T-cell (primary cell): ENCODE data around the gene TFAM. TPM values are rescaled to one million over a fixed set of nuclear protein-coding genes. Genes with fewer than 3 reads are reported as not detected.

ENCODE experiments used
- ATAC-seq, 4 experiments: fragments of 200-7000 bp in 3 of 4; fragments of 150-1000 bp in 1 of 4; cut with Tn5 transposase; replicated peaks in 1 of 4; 1 replicate in 3 of 4; 2 replicates in 1 of 4; pipeline ENCODE4 v1.10.0; 2021; ENCODE audit warnings: moderate library complexity in 3 of 4, mild to moderate bottlenecking in 2 of 4, moderate number of reproducible peaks in 1 of 4
- CTCF ChIA-PET, 2 donors: fragments of 300-600 bp; sonication (Branson Sonifier 250); formaldehyde crosslinking; loops; one replicate each; lab custom pipeline; 2022; ENCODE audit warnings: antibody characterized with exemption in 2 of 2; lab: Charles Lee
- POLR2A ChIA-PET, 2 donors: fragments of 300-600 bp; sonication (Branson Sonifier 250); formaldehyde crosslinking; loops; one replicate each; lab custom pipeline; 2022; ENCODE audit warnings: antibody characterized with exemption in 2 of 2; lab: Charles Lee
- DNase-seq, 35 experiments: peaks; one replicate each; pipeline versions ENCODE4 v3.0.0 to v3.0.0-alpha.2; 2013 to 2023
- H3K27ac ChIP-seq: one replicate; pipeline ENCODE4 v1.5.1; 2013; ENCODE audit warnings: low read length
- H3K27me3 ChIP-seq, 2 experiments: replicated peaks in 1 of 2; 1 replicate in 1 of 2; 2 replicates in 1 of 2; pipeline versions ENCODE4 v1.6.1 to v1.7.0; 2013; ENCODE audit warnings: low read length in 1 of 2, mixed read lengths in 1 of 2; ENCODE audit not compliant: control insufficient read depth in 2 of 2, insufficient read depth in 2 of 2; ENCODE audit errors: extremely low read depth in 1 of 2
- H3K36me3 ChIP-seq, 2 donors: 1 replicate in 1 of 2; 2 replicates in 1 of 2; pipeline versions ENCODE4 v1.6.1 to v1.7.0; 2013; ENCODE audit warnings: low read length in 1 of 2; ENCODE audit not compliant: control insufficient read depth in 2 of 2, insufficient read depth in 1 of 2; ENCODE audit errors: extremely low read depth in 1 of 2
- H3K4me1 ChIP-seq, 2 experiments: 1 replicate in 1 of 2; 2 replicates in 1 of 2; pipeline versions ENCODE4 v1.6.1 to v1.7.0; 2013; ENCODE audit warnings: low read length in 2 of 2, mixed read lengths in 1 of 2; ENCODE audit not compliant: insufficient read depth in 2 of 2, control insufficient read depth in 1 of 2; ENCODE audit errors: extremely low read depth in 1 of 2
- H3K4me3 ChIP-seq, 2 donors: 1 replicate in 1 of 2; 2 replicates in 1 of 2; pipeline versions ENCODE4 v1.5.1 to v1.7.0; 2013; ENCODE audit warnings: mild to moderate bottlenecking in 2 of 2, low read length in 1 of 2, moderate library complexity in 1 of 2; ENCODE audit not compliant: control insufficient read depth in 1 of 2; ENCODE audit errors: extremely low read depth in 1 of 2
- H3K9me3 ChIP-seq: 2 replicates; pipeline ENCODE4 v1.7.0; 2013
- H3K27ac Mint-ChIP-seq, 2 donors: one replicate each; pipeline ENCODE4 v1.8.0; 2020 to 2021; ENCODE audit warnings: mild to moderate bottlenecking in 2 of 2, mixed read lengths in 2 of 2
- H3K27me3 Mint-ChIP-seq, 2 donors: one replicate each; pipeline ENCODE4 v1.8.0; 2021 to 2022; ENCODE audit warnings: mixed read lengths in 2 of 2
- H3K36me3 Mint-ChIP-seq: one replicate; pipeline ENCODE4 v1.8.0; 2021; ENCODE audit warnings: mixed read lengths
- H3K4me1 Mint-ChIP-seq, 3 donors: one replicate each; pipeline ENCODE4 v1.8.0; 2020 to 2022; ENCODE audit warnings: mixed read lengths in 3 of 3, mild to moderate bottlenecking in 1 of 3
- H3K4me3 Mint-ChIP-seq, 3 donors: one replicate each; pipeline ENCODE4 v1.8.0; 2020 to 2022; ENCODE audit warnings: mild to moderate bottlenecking in 3 of 3, mixed read lengths in 3 of 3, moderate library complexity in 3 of 3
- H3K9me3 Mint-ChIP-seq, 3 donors: one replicate each; pipeline ENCODE4 v1.8.0; 2020 to 2022; ENCODE audit warnings: mixed read lengths in 3 of 3
- WGBS: methylation state at CpG from one replicate; pipeline ENCODE4 v1.1.5; 2013; ENCODE audit warnings: missing lambda C conversion rate; ENCODE audit not compliant: insufficient coverage; 5-methylcytosine and 5-hydroxymethylcytosine counted together
- total RNA-seq, 35 experiments: library from RNA in 6 of 35; stranded (reverse) in 6 of 35; fragments of 120-200 nt in 1 of 35; gene quantifications; one replicate each; pipeline versions ENCODE4 v1.2.1 to v1.2.4 and lab custom pipeline; 2013 to 2026

TFAM gene
- total RNA-seq, 5 donors from 2014 or later (not counting 1 experiment from before 2014, with no cell fraction given): 35.9 to 41.8 (median 39.2) TPM

GRCh38 chr10:58396057-58396456 lies 10.8 kb downstream of the TFAM start:
- peaks cover 0 to 54% of the 10 kb centered on the region in 2 donors for H3K36me3 ChIP-seq
- Mint-ChIP-seq H3K27me3 (no peaks in the 10 kb centered on the region), H3K27ac (no peak overlapping the region), H3K4me1 (peaks cover 9 to 11% (median 9%) of the 10 kb centered on the region in 3 donors), H3K4me3 (no peak overlapping the region), H3K36me3 (peaks cover 58% of the 10 kb centered on the region), H3K9me3 (no peaks in the 10 kb centered on the region)
- no peaks in the 10 kb centered on the region for H3K9me3 ChIP-seq
- no peaks in the 10 kb centered on the region for H3K27me3 ChIP-seq
- no peak for DNase-seq
- CTCF ChIA-PET: no interaction called here
- H3K4me3 ChIP-seq: no peak overlapping the region
- POLR2A ChIA-PET: no interaction called here
- ATAC-seq: no peak
- H3K4me1 ChIP-seq: no peaks in the 10 kb centered on the region
- no peak overlapping the region for H3K27ac ChIP-seq

GRCh38 chr10:58397830-58398229 lies 12.6 kb downstream of the TFAM start:
- Mint-ChIP-seq H3K4me1 (no peaks in the 10 kb centered on the region), H3K9me3 (no peaks in the 10 kb centered on the region), H3K36me3 (peaks cover 56% of the 10 kb centered on the region), H3K4me3 (no peak overlapping the region), H3K27ac (no peak overlapping the region), H3K27me3 (no peaks in the 10 kb centered on the region)
- DNase-seq (no peak), ATAC-seq (no peak)
- CTCF ChIA-PET: interaction anchor here in 1 of 2 donors (0.5 kb wide), 1 partner anchor 76 kb away, joined by 3 read pairs; no protein-coding TSS in a partner anchor
- no peaks in the 10 kb centered on the region for H3K27me3 ChIP-seq
- WGBS: 100% methylated on average over 2 of the region's 3 CpGs
- H3K4me3 ChIP-seq: no peak overlapping the region
- peaks cover 0 to 38% of the 10 kb centered on the region in 2 donors for H3K36me3 ChIP-seq
- no peak overlapping the region for H3K27ac ChIP-seq
- H3K9me3 ChIP-seq: no peaks in the 10 kb centered on the region
- POLR2A ChIA-PET: no interaction called here
- no peaks in the 10 kb centered on the region for H3K4me1 ChIP-seq

DNA sequence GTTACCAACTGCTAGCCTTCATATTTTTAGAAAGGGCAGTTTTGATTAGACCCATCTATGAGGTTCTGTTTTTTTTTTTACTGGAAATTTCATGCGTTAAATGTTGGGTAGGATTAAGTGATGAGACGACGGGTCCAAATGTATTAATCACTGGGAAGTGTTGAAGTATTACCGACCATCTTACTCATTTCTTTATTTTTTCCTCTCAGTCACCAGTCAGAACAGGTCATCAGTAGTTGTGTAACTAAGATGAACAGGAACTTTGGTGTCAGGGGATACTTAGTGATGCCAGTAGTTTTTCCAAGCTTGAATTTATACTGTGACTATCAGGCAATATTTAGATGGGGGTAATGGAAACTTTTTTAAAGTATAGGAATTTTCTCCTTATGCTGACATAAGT lies 14.2 kb downstream of the TFAM start:
- Histone ChIP-seq H3K36me3 (peaks cover 0 to 25% of the 10 kb centered on the region in 2 donors), H3K4me1 (no peaks in the 10 kb centered on the region), H3K9me3 (no peaks in the 10 kb centered on the region), H3K27ac (no peak overlapping the region), H3K4me3 (no peak overlapping the region), H3K27me3 (no peaks in the 10 kb centered on the region)
- H3K27me3 Mint-ChIP-seq: no peaks in the 10 kb centered on the region
- peaks cover 45% of the 10 kb centered on the region for H3K36me3 Mint-ChIP-seq
- no peak for ATAC-seq
- ChIA-PET POLR2A (no interaction called here), CTCF (no interaction called here)
- H3K9me3 Mint-ChIP-seq: no peaks in the 10 kb centered on the region
- H3K4me3 Mint-ChIP-seq: no peak overlapping the region
- H3K4me1 Mint-ChIP-seq: no peaks in the 10 kb centered on the region
- no CpG with 5 or more reads among the region's 4 CpGs for WGBS
- no peak overlapping the region for H3K27ac Mint-ChIP-seq
- no peak for DNase-seq

DNA sequence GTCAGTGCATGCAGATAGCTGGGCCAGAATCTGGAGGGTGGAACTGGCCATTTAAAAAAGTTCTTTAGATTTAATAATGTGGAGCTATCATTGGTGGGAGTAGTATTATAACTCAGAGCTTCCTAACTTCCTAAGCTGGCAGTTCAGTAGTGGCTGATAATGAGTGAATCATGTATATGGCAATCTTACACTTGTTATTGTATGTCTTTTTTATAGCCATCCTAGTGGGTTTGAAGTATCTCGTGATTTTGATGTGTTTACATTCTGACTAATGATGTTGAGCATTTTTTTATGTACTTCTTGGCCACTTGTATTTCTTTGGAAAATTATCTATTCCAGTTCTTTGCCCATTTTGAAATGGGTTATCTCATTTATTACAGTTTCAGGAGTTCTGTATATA lies 15.4 kb downstream of the TFAM start:
- CTCF ChIA-PET: interaction anchor here in 1 of 2 donors (0.5 kb wide), 1 partner anchor 97 kb away, joined by 3 read pairs; no protein-coding TSS in a partner anchor
- Mint-ChIP-seq H3K36me3 (peaks cover 39% of the 10 kb centered on the region), H3K4me3 (no peak overlapping the region), H3K9me3 (no peaks in the 10 kb centered on the region), H3K27ac (no peak overlapping the region), H3K4me1 (no peaks in the 10 kb centered on the region), H3K27me3 (no peaks in the 10 kb centered on the region)
- H3K27me3 ChIP-seq: no peaks in the 10 kb centered on the region
- POLR2A ChIA-PET: no interaction called here
- H3K4me3 ChIP-seq: no peak overlapping the region
- no peak for ATAC-seq
- no peak overlapping the region for H3K27ac ChIP-seq
- no CpG with 5 or more reads among the region's 1 CpG for WGBS
- no peak for DNase-seq
- H3K4me1 ChIP-seq: no peaks in the 10 kb centered on the region
- H3K36me3 ChIP-seq: peaks cover 0 to 17% of the 10 kb centered on the region in 2 donors
- H3K9me3 ChIP-seq: no peaks in the 10 kb centered on the region

- ChIA-PET POLR2A (no interaction called here), CTCF (no interaction called here)
- DNase-seq: no peak
- Histone ChIP-seq H3K36me3 (no peaks in the 10 kb centered on the region), H3K27me3 (no peaks in the 10 kb centered on the region), H3K4me3 (no peak overlapping the region), H3K27ac (no peak overlapping the region), H3K4me1 (no peaks in the 10 kb centered on the region), H3K9me3 (no peaks in the 10 kb centered on the region)
- peaks cover 18% of the 10 kb centered on the region for H3K36me3 Mint-ChIP-seq
- no peaks in the 10 kb centered on the region for H3K4me1 Mint-ChIP-seq
- no peaks in the 10 kb centered on the region for H3K9me3 Mint-ChIP-seq
- ATAC-seq: no peak
- no peak overlapping the region for H3K27ac Mint-ChIP-seq
- WGBS: no CpG with 5 or more reads among the region's 2 CpGs
- no peaks in the 10 kb centered on the region for H3K27me3 Mint-ChIP-seq
- H3K4me3 Mint-ChIP-seq: no peak overlapping the region
Observed at GRCh38 chr10:58404001-58404400, 18.8 kb downstream of the TFAM start.

DNA sequence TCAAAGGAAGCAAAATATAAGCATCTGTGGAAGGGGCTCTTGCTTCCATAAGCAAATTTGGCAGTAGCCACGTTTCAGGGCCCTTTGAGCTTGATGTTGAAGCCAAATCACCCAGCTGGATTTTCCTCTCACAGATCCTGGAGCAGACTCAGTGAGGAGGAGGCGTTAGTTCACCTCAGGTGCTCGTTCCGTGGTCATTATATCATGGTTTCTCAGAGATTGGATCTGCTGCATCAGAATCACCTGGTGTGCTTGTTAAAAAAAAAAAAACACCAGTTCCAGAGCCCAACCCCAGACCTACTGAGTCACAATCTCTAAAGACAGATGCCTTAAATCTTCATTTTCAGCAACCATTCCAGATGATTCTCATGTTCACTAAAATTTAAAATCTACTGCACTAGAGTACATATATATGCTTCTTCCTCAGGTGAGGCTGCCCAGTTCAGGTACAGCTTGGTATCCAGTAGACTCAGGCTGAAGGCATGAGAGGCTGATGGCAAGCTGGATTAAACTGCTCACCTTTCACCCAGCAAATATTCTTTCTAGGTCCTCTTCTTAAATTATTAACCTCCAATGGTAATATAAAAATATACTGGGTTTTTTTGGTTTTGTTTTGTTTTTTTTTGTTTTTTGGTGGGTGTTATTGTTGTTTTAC lies 24.9 kb downstream of the TFAM start:
- ATAC-seq: no peak
- CTCF ChIA-PET: no interaction called here

More for the DNA sequence above, 24.9 kb downstream of the TFAM start:
- POLR2A ChIA-PET: no interaction called here
- no peaks in the 10 kb centered on the region for H3K4me1 ChIP-seq
- Mint-ChIP-seq H3K36me3 (no peaks in the 10 kb centered on the region), H3K27me3 (peaks cover 5 to 7% of the 10 kb centered on the region in 2 donors), H3K4me3 (no peak overlapping the region), H3K27ac (no peak overlapping the region), H3K9me3 (peaks cover 0 to 5% (median 0%) of the 10 kb centered on the region in 3 donors), H3K4me1 (no peaks in the 10 kb centered on the region)
- DNase-seq: no peak
- no peak overlapping the region for H3K4me3 ChIP-seq
- no peaks in the 10 kb centered on the region for H3K27me3 ChIP-seq
- H3K27ac ChIP-seq: no peak overlapping the region
- no peaks in the 10 kb centered on the region for H3K9me3 ChIP-seq
- no peaks in the 10 kb centered on the region for H3K36me3 ChIP-seq
- 70% methylated on average over 2 of the region's 4 CpGs for WGBS
